ENCODE data around the gene WBP2. TPM values are rescaled to one million over a fixed set of nuclear protein-coding genes. Genes with fewer than 3 reads are reported as not detected.
A peak's percentile ranks its signal among the peaks of the same experiment; 100 is the strongest.

WBP2 gene
- total RNA-seq (2014; rRNA removed; shearing (Covaris generic)): 18.6 and 18.7 TPM in 2 replicates

DNA sequence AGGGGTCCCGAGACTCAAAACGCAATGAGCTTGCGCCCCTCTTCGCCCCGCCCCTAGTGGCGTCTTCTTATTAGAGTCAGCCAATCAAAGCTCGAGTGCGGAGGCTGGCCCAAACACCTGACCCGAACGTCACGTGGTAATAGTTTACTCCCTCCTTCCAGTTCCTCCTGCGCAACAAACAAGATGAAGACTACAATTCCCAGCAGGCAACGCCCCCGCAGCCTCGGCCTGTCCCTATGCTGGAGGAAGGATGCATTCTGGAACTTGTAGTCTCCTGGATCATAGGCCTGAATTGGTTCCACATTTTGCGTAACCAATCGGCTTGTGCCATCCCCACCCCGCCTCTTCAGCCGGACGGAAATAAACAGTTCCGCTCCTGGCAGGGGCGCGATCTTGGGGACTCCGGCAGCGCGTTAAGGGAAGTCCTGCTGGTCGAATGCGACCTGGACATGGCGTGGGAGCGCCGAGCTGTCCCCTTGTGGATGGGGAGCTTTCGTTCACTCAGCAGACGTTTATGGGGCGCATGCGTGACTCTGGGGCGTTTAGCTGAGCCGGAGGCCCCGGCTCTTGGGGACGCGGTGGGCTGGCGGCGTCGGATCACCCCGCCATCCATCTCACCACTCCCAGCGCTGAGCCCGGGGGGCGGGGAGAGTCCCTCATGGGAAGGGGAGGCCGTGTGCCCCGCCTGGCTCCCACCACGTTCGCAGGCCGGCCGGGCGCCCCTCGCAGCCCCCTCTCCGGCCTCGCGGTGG is at the start of gene WBP2:
Gene WBP2 (minus strand): TSS at position 26 of the 752 bp plus-strand sequence. CDS start 38 bp downstream, outside the sequence.
- in situ Hi-C loops (cut with HindIII; ENCODE audit: low sequenced_read_pairs): no loop called here

DNA sequence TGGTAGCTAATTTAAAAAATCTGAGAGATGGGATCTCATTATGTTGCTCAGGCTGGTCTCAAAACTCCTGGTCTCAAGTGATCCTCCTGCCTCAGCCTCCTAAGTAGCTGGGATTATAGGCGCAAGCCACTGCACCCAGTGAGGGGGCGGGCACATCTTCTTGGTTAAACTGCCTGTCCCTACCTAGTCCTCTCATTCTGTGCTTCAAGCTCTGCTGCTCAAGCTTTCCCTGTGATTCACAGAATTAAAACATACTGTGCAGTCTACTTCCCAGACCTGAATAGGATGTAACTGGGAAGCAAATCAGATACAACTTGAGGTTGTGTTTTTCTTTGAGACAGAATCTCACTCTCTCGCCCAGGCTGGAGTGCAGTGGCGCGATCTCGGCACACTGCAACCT is 47.3 kb upstream of the WBP2 start:
- in situ Hi-C loops (cut with HindIII; ENCODE audit: low sequenced_read_pairs): loop anchor here (10.0 to 25.0 kb wide), 2 partner anchors 135 to 352 kb away; partner anchors contain the start of gene EVPL
- DNase-seq (ENCODE audit: low spot score): no peak

More for the DNA sequence above, at the start of gene WBP2:
- DNase-seq (ENCODE audit: low spot score): peak; percentile 100

DNA sequence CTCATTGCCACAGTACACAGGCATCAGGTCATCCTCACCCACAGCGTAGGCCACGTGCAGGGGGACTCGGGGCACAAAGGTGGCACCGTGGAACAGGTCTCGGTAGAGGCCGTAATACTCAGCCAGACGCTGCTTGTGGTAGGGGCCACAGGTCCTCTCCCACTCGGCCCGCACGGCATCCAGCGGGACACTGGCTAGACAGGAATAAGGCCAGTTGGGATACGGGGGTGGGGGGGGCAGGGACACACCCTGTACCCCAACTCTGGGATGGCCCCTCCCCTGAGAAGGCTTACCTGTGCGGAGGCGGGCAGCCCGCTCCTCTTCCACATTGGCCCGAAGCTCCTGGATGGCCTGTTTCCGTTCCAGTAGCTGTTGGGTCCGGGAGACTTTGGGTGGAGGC is 46.6 kb upstream of the WBP2 start:
- in situ Hi-C loops (cut with HindIII; ENCODE audit: low sequenced_read_pairs): loop anchor here (10.0 to 25.0 kb wide), 2 partner anchors 136 to 353 kb away; partner anchors contain the start of gene EVPL
- DNase-seq (ENCODE audit: low spot score): no peak

DNA sequence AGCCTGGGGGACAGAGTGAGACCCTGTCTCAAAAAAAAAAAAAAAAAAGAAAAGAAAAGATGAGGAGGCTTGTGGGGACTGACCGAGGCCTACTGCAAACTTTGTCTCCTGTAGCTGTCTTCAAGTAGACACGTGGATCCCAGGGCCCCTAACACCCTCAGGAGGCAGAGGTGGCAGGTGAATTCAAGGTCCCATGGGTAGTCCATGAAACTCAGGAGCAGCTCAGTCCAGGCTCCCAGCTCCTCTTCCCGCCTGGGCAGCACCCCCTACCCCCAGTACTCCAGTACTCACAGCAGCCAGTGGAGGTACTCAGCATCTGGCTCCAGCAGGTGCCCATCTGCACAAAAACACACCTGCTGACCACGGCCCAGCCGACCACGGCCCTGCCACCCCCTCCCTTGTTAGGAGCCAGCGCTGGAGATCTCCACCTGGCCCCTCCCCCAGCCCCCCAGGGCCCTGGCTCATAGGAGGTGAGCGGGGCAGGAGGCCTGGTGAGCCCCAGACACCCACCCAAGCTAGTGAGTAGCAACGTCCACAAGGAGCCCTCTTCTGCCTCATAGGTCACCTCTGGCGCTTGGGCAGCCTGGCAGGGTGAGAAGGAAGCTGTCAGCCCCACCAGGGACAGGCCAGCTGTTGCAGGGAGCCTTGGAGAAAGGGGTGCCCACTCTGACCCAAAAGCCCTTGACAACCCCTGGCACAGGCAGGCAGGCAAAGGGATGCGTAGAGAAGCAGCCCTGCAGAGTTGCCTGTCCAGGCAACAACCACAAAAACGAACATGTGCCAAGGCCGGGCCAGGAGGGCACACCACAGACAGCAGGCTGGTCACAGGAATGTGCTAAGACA is 45.8 kb upstream of the WBP2 start:
- no peak for DNase-seq (ENCODE audit: low spot score)
- in situ Hi-C loops (cut with HindIII; ENCODE audit: low sequenced_read_pairs): loop anchor here (10.0 to 25.0 kb wide), 2 partner anchors 136 to 354 kb away; partner anchors contain the start of gene EVPL

DNA sequence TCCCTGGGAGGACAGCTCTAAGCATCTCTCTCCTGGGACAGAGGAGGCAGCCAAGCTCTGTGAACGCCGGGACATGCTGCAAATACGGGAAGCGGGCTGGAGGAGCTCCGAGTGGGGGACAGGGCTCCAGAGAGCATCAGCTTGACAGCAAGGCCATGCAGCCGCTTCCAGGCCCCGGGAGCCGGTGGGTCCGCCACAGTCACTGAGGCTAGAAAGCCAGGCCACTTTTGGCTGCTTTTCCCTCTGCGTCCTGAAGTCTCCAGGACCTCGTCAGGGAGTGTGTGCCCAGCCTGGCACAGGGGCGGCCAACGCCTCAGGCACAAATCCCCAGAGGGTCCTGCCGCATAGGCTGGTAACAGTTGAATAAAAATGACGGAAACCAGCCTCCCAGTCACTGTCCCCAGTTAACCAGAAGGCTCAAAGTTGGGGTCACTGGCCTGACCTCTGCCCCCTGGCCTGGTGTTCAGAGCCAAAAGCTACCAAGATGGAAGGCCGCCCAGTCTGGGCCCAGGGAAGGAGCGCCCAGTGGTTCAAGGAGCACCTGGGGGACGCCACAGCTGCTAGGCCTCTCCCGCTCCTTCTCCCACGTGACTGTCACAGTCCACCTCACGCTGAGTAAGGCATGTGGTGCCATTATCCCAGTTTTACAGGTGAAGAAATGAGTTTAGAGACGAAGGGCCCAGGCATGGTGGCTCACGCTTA is 44.8 kb upstream of the WBP2 start:
- in situ Hi-C loops (cut with HindIII; ENCODE audit: low sequenced_read_pairs): loop anchor here (10.0 to 25.0 kb wide), 2 partner anchors 137 to 355 kb away; partner anchors contain the start of gene EVPL
- DNase-seq (ENCODE audit: low spot score): no peak

DNA sequence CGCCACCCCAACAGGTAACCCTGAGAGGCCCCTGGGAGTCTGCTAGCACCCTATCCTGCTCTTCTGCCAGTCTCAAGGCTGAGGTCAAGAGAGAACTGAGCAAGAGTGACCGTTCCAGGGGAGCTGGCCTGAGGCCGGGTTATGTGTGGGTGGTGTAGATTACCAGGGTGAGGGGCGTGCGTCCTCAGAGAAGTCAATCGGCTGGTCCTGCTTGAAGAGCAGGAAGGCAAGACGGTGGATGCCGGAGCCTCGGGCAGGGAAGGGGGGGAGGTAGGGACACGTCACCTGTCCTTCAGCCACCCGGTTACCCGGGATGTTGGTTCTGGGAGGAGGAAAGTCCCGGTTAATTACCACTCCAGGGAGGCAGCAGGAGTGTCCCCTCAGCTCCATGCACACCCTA is 44.2 kb upstream of the WBP2 start:
- DNase-seq (ENCODE audit: low spot score): no peak
- in situ Hi-C loops (cut with HindIII; ENCODE audit: low sequenced_read_pairs): no loop called here

DNA sequence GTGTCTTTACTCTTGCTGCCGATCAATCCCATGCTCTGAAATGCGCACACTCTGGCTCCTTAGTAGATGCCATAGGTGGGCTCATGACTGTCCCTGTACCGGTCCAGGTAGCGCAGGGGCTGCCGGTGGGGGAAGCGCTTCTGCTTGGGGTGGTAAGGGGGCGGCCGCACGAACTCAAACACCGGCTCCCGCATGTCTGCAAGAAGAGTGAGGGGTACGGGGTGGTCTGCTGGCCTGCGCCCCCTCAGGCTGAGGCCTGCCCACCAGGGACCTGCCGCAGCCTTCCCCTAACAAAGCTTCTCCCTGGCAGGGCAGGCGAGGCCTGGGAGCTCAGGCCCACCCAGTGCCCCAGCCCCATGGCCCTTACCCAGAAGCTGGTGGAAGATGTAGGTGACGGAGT is 43.7 kb upstream of the WBP2 start:
- no peak for DNase-seq (ENCODE audit: low spot score)
- in situ Hi-C loops (cut with HindIII; ENCODE audit: low sequenced_read_pairs): no loop called here

DNA sequence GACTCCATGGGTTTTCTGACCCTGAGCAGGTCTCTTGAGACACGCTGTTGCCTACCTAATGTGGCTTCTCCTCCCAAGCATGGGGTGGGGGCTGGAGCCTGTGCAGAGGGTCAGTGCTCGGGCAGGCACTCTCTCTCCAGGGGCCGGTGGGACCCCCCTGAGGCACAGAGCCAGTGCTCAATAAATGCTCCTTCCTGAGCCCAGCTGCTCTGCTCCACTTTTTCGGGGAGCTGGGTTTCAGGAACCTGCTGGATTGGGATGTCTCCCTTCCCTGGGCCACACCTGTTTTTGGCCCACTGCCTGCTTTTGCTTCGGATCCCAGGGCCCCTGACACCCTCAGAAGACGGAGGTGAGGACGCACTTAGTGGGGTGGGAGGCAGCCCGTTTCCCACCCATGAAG is 42.9 kb upstream of the WBP2 start:
- DNase-seq (ENCODE audit: low spot score): no peak
- in situ Hi-C loops (cut with HindIII; ENCODE audit: low sequenced_read_pairs): no loop called here

DNA sequence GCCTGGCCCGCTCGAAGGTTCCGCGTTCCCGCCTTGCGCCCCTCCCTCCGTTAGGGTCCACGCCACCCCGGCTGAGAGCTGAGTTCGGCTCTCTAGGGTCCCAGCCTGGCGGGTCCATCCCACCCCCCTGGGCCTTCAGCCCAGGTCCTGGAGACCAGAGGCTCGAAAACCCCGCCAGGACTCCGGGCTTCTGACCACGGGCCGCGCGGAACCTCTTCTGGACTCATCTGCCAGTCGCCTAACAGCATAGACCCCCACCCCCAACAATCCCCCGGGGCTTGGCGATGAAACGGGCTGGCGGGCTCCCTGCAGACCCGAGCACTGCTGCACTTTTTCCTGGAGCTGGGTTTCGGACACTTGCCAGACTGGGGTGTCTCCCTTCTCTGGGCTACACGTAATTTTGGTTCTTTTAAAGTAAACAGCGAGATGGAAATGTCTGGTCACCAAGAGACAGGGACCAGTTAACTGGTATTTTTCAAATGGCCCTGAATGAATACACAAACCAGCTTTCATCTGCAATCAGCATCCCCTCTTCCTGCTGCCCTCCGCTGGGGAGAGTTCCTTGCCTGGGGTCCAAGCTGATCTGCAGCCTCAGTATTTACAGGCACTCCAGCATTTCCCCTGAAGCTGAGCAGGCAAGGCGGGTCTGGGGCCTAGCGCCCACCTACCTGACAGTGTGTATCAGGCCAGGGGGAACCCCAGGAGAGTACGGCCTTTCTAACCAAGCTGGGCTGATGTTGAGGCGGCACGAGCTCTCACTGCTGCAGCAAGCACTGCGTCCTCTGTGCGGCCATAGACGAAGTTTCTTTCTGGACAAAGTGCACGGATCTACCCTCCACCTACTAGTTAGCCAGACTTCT is 42.3 kb upstream of the WBP2 start:
- in situ Hi-C loops (cut with HindIII; ENCODE audit: low sequenced_read_pairs): no loop called here
- DNase-seq (ENCODE audit: low spot score): no peak

DNA sequence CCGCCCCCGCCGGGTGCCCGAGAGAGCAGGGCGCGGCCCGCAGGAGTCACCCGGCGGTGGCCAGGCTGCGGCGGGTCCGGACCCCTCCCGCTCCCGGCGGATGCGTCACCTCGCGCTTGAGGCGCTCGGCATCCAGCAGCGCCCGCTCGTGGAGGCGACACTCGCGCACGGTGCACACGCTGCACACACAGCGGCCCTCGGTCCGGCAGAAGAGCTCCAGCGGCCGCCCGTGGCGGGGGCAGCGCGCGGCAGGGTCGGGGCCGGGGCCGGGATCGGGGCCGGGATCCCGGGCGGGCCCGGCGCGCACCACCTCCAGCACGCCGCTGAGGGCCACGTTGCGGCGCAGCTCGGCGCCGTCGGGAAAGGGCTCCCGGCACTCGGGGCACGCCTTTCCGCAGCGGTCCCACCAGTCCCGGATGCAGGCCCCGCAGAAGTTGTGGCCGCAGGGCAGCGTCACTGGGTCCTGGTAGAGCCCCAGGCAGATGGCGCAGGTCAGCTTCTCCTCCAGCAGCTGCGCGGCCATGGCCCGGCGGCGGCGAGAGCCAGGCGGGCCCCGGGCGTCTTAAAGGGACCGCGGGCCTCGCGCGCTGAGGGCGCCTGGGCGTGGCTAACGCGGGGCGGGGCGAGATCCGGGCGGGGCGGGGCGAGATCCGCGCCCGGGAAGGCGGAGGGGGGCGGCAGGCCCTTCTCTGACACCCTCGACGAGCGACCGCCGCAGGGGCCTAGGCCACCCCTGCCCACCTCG is 41.5 kb upstream of the WBP2 start, which contains the start of gene TRIM65:
Gene TRIM65 (minus strand): TSS at position 537 of the 745 bp plus-strand sequence. CDS start 14 bp downstream, at position 523.
- DNase-seq (ENCODE audit: low spot score): peak; percentile 77
- in situ Hi-C loops (cut with HindIII; ENCODE audit: low sequenced_read_pairs): no loop called here

DNA sequence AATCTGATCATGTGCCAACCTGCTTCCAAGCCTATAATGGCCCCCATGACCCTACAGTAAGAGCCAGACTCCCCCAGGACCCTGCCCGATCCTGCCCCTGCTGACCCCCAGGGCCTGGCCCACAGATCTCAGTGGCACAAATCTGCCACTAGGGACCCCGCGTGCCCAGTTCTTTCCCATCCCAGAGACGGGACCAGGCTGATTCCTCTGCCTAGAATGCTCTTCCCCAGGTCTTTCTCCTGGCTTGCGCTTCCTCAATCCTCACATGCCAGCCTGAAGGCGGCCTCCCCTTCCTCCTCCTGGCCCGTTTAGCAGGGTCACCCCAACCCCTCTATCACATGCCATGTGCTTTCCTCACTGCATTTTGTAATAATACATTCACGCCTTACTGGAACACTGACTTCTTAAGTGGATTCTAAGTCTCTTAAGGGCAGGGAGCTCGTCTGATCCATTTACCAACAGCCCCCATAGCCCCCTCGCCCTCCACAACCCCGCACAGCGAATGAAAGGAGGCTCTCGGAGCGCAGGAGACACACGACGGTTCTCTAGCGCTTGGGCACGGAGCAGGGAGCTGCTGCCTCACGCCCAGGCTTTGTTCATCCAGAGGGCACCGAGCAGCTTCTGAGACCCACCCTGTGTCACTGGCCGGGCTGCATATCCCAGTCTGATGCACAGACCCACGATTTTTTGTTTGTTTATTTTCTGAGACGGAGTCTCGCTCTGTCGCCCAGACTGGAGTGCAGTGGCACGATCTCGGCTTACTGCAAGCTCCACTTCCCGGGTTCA is 40.4 kb upstream of the WBP2 start:
- in situ Hi-C loops (cut with HindIII; ENCODE audit: low sequenced_read_pairs): no loop called here
- DNase-seq (ENCODE audit: low spot score): peak; percentile 26

DNA sequence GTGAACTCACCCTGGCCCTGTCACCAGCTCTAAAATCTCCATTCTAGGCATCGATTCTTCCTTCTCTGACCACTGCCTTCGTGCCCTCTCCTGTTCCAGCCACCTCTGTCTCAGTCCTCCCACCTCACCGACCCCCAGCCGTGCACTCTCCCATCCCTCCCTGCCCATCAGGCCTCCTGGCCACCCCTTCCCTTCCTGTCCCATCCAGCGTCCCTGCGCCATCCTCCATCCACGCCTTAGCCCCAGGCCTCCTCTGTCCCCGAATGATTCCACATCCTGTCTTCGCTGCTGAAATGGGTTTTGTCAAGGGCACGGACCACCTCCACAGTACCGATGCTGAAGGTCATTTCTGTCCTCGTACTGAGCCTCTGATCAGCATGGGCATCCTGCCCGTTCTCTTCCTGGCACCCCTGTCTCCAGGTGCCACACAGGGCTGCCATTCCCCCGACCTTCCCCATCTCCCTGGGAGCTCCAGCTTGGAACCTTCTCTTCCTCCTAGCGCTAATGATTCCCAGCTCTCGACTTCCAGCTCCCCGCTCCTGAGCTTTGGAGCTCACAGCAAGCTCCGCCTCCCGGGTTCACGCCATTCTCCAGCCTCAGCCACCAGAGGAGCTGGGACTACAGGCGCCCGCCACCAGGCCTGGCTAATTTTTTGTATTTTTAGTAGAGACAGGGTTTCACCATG is 39.1 kb upstream of the WBP2 start:
- in situ Hi-C loops (cut with HindIII; ENCODE audit: low sequenced_read_pairs): no loop called here

DNA sequence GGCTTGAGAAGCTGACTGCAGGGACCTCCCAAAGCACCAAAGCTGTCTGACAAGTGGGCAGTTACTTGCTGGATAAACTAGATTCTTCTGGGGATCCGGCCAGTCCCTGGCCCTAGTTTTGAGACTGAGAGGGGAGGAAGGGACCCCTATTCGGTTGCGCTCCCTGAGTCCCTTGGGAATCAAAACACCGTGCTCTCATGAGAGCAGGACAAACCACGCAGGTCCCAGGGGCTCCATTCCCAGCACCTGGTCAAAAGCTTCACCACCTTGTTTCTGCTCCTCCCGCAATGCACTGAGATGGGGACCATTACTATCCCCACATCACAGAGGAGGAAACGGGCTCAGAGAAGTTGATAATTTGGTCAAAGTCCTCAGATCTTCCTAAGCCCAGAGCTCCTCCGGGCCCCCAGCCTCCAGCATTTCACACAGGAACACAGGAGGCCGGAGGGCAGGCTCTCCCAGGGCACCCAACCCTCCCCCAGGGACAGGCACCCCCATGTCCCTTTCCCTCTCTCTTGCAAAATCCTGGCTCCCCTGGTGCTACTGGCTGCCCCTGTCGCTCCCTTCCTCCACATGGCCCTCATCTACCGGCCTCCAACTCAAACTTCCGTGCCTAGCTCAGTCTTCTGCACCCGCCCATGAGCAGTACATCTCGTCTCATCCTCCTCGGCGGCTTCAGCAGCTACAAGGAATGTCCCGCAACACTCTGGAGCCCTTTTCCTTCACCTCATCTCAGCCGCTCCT is 38.3 kb upstream of the WBP2 start:
- in situ Hi-C loops (cut with HindIII; ENCODE audit: low sequenced_read_pairs): no loop called here
- no peak for DNase-seq (ENCODE audit: low spot score)

More for the DNA sequence above, 39.1 kb upstream of the WBP2 start:
- peak; percentile 52 for DNase-seq (ENCODE audit: low spot score)

DNA sequence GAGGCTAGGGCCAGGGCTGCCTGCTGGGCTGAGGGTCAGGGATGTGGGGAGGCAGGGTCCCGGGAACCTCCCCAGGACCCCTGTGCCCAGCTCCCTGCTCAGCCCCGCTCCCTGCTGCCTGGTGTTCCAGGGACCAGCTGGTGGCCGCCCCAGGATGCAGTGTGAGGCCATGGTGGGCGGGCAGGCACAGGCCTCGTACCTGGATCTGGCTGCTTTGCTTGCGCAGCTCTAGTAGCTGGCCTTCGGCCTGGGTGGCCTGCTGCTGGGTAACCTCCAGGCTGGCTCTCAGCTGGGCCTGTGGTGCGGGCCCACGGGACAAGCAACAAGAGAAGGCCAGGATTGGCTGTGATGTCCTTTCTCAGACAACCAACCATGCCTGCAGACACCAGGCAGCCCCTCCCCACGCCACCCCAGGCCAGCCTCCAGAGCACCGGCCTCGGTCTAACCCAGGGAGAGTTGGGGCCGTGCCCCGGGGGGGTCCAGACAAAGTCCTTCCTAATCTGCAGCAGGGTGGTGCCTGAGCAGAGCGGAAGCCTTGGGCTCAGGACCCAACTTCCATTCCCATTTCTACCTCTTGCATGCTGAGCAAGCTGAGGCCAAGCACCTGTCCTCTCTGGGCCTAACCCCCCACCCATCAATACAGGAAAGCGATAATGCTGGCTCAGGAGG is 37.6 kb upstream of the WBP2 start:
- in situ Hi-C loops (cut with HindIII; ENCODE audit: low sequenced_read_pairs): no loop called here
- peak; percentile 28 for DNase-seq (ENCODE audit: low spot score)

All from G401 (cell line).